GM12878 (cell line): Measurements from ENCODE around the gene MRPL54. TPM values are rescaled to one million over a fixed set of nuclear protein-coding genes. Genes with fewer than 3 reads are reported as not detected.

Experiments used
- CBX3 ChIP-seq: fragments of 200-600 bp; sonication (generic); IDR thresholded peaks from 2 replicates; pipeline ENCODE4 v1.6.1; 2016; ENCODE audit warnings: low read depth, borderline replicate concordance
- CUX1 ChIP-seq: IDR thresholded peaks from 2 replicates; pipeline ENCODE4 v1.6.1; 2012; ENCODE audit warnings: improper control_type of control experiment, low read depth, low read length; ENCODE audit not compliant: insufficient replicate concordance
- E4F1 ChIP-seq: fragments of 450-650 bp; IDR thresholded peaks from 2 replicates; pipeline ENCODE4 v1.6.1; 2018; ENCODE audit warnings: borderline replicate concordance, mild to moderate bottlenecking; ENCODE audit not compliant: partially characterized antibody
- FOXM1 ChIP-seq: IDR thresholded peaks from 2 replicates; pipeline ENCODE4 v1.6.1; 2012; ENCODE audit warnings: low read depth, mild to moderate bottlenecking, inconsistent platforms, low read length, moderate library complexity
- polyA plus RNA-seq, 11 experiments: library from polyadenylated mRNA; depleted of rRNA in 4 of 11; unstranded in 6 of 11; stranded (reverse) in 5 of 11; fragments of >200 nt; fragmentation: Nextera tagmentation in 4 of 11; fragmentation: Illumina TruSeq in 1 of 11; extraction: Ambion mirVana in 4 of 11; extraction: Trizol in 1 of 11; gene quantifications; 1 replicate in 1 of 11; 2 replicates in 10 of 11; pipeline versions ENCODE4 v1.2.1 to v1.2.3, GENCODE V29; 2011 to 2016; ENCODE audit warnings: inconsistent platforms in 2 of 11, missing spikeins in 2 of 11, low read depth in 1 of 11
- total RNA-seq, 4 experiments: library from RNA; depleted of rRNA in 3 of 4; stranded (reverse); fragments of >200 nt in 3 of 4; fragmentation: Illumina TruSeq in 1 of 4; extraction: Trizol in 1 of 4; gene quantifications; 2 replicates each; pipeline versions ENCODE4 v1.2.1 to v1.2.3, GENCODE V29; 2013 to 2021

The MRPL54 gene
- total and polyA plus RNA-seq, 10 of the 15 experiments (the other 5 are each of a cell fraction or from before 2014, with no cell fraction given) = 3.1 to 98.7 (median 75.2) TPM

- TF ChIP-seq E4F1 = no peak
- TF ChIP-seq CBX3 = no peak
- TF ChIP-seq FOXM1 = no peak
- TF ChIP-seq CUX1 = no peak
Measured at GRCh38 chr19:3784607-3785450, 22.3 kb downstream of the MRPL54 start (continued).
